Lower leg skin (tissue), 4 donors: ENCODE data around the gene CDH22. TPM values are rescaled to one million over a fixed set of nuclear protein-coding genes. Genes with fewer than 3 reads are reported as not detected.

Experiments
- DNase-seq, 2 donors: peaks; one replicate each; pipeline ENCODE4 v3.0.0-alpha.2; 2019; ENCODE audit warnings: low spot score in 2 of 2
- H3K4me3 ChIP-seq: fragments of 200-600 bp; sonication (generic); 2 replicates; pipeline ENCODE4 v1.5.1; 2017; ENCODE audit warnings: mild to moderate bottlenecking, low read depth; ENCODE audit not compliant: poor library complexity, severe bottlenecking
- POLR2A ChIP-seq, 2 donors: fragments of 450-650 bp; IDR thresholded peaks; one replicate each; pipeline ENCODE4 v1.6.1; 2016 to 2017; ENCODE audit warnings: antibody characterized with exemption in 2 of 2, mild to moderate bottlenecking in 1 of 2, moderate library complexity in 1 of 2
- WGBS, 2 donors: methylation state at CpG; one replicate each; pipeline ENCODE4 v1.1.5; 2018; 5-methylcytosine and 5-hydroxymethylcytosine counted together
- intact Hi-C: fragments of 100-400 bp; cut with DNase I; formaldehyde crosslinking; loops from one replicate; pipeline ENCODE4 v1.15.0; 2023; ENCODE audit warnings: low total_unique reads
- total RNA-seq, 4 donors: library from RNA; depleted of rRNA; stranded (reverse); fragments of >200 nt; gene quantifications; one replicate each; pipeline ENCODE4 v1.1.0, GENCODE V29; 2016
- TF ChIP-seq, protein P1 (sequence below), 3 donors: fragments of 450-650 bp; IDR thresholded peaks; one replicate each; pipeline ENCODE4 v1.5.1; 2016; ENCODE audit warnings: antibody characterized with exemption in 3 of 3, mild to moderate bottlenecking in 3 of 3, moderate library complexity in 2 of 3

CDH22 gene
- total RNA-seq, 4 donors from 2014 or later: 1.6 to 3.0 (median 2.0) TPM

DNA sequence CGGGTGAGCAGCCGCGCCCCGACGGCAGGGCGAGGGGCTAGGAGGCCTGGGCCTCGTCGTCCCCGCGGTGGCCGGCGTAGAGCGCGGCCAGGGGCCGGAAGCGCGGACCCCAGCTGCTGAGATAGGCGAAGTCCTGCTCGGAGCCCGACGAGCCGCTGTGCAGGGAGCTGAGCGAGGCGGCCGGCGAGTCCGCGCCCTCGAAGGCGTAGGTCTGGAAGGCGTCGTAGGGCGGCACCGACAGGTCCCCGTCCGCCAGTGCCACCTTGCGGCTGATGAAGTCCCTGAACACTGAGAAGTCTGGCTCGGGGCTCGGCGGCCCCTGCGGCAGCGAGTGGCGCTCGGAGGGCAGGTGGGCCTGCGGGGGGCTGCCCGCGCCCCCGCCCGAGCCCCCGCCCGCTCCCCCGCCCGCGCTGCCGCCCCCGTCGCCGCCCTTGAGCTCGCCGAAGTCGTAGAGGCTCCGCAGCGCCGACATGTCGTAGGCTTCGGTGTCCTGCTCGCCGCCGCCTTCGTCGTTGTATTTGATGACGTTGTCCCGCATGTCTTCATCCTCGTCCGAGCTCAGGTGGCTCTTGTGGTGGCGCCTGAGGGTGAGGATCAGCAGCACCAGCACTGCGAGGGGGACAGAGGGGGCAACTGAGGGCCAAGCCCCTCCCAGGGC lies 133.7 kb downstream of the CDH22 start:
- intact Hi-C loops: no loop called here
- H3K4me3 ChIP-seq: no peak overlapping the region
- TF ChIP-seq, protein P1, sequence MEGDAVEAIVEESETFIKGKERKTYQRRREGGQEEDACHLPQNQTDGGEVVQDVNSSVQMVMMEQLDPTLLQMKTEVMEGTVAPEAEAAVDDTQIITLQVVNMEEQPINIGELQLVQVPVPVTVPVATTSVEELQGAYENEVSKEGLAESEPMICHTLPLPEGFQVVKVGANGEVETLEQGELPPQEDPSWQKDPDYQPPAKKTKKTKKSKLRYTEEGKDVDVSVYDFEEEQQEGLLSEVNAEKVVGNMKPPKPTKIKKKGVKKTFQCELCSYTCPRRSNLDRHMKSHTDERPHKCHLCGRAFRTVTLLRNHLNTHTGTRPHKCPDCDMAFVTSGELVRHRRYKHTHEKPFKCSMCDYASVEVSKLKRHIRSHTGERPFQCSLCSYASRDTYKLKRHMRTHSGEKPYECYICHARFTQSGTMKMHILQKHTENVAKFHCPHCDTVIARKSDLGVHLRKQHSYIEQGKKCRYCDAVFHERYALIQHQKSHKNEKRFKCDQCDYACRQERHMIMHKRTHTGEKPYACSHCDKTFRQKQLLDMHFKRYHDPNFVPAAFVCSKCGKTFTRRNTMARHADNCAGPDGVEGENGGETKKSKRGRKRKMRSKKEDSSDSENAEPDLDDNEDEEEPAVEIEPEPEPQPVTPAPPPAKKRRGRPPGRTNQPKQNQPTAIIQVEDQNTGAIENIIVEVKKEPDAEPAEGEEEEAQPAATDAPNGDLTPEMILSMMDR (IDR thresholded peaks at IDR 0.05): peak in 1 of 3 donors; percentile 24
- TF ChIP-seq POLR2A (IDR thresholded peaks at IDR 0.05): no peak
- 4 to 13% methylated on average over 65 to 73 of the region's 77 CpGs for WGBS, 2 donors
- peak; percentile 51 to 91 for DNase-seq

- intact Hi-C loops: no loop called here
- no peak for TF ChIP-seq POLR2A (IDR thresholded peaks at IDR 0.05)
- TF ChIP-seq, protein P1 (IDR thresholded peaks at IDR 0.05): no peak
- 31 to 34% methylated on average over 25 of the region's 25 CpGs for WGBS, 2 donors
- H3K4me3 ChIP-seq: no peak overlapping the region
- no peak for DNase-seq
Measured at GRCh38 chr20:46173652-46174468, 134.4 kb downstream of the CDH22 start.

GRCh38 chr20:46172961-46173536 lies 135.2 kb downstream of the CDH22 start:
- TF ChIP-seq, protein P1 (IDR thresholded peaks at IDR 0.05): no peak
- TF ChIP-seq POLR2A (IDR thresholded peaks at IDR 0.05): no peak
- intact Hi-C loops: no loop called here
- no peak overlapping the region for H3K4me3 ChIP-seq
- WGBS, 2 donors: 44 to 68% methylated on average over 3 of the region's 3 CpGs
- DNase-seq: no peak

- intact Hi-C loops: no loop called here
- H3K4me3 ChIP-seq: no peak overlapping the region
- TF ChIP-seq POLR2A (IDR thresholded peaks at IDR 0.05): no peak
- TF ChIP-seq, protein P1 (IDR thresholded peaks at IDR 0.05): no peak
- no peak for DNase-seq
- WGBS, 2 donors: 49 to 69% methylated on average over 6 of the region's 6 CpGs
Measured at GRCh38 chr20:46172455-46172854, 135.8 kb downstream of the CDH22 start.

DNA sequence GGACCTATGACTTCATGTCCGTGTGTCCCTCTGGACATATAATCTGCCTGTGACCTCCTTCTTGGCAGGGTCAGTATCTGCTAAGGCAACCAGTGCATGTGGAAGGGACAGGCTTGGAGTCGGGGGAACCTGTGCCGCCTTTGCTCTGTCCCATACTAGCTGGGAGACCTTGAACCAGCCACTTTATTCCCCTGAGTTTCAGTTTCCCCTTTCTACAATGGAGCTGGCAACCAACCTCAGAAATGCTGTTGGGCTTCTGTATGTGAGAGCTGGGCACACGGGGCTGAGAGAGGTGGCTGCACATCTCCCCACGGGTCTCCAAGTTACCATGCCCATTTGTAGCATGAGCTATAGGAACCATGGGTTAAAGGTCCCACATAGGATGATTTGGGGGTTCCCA lies 136.4 kb downstream of the CDH22 start:
- intact Hi-C loops: no loop called here
- TF ChIP-seq POLR2A (IDR thresholded peaks at IDR 0.05): no peak
- TF ChIP-seq, protein P1 (IDR thresholded peaks at IDR 0.05): no peak
- no peak for DNase-seq
- 71 to 72% methylated on average over 5 of the region's 5 CpGs for WGBS, 2 donors
- no peak overlapping the region for H3K4me3 ChIP-seq
